Smooth muscle cell (in vitro differentiated cells): ENCODE results near the gene CORO6. TPM values are rescaled to one million over a fixed set of nuclear protein-coding genes. Genes with fewer than 3 reads are reported as not detected.

Experiments used
- DNase-seq: peaks from one replicate; lab custom pipeline; 2025; ENCODE audit not compliant: unreplicated experiment; lab: John Stamatoyannopoulos, UW
- H2AFZ ChIP-seq: fragments of 200-600 bp; sonication (generic); 2 replicates; pipeline ENCODE4 v1.6.0; 2016; ENCODE audit warnings: antibody characterized with exemption, low read depth, mild to moderate bottlenecking
- H3F3A ChIP-seq: fragments of 200-600 bp; sonication (generic); 2 replicates; pipeline ENCODE4 v1.6.0; 2017; ENCODE audit warnings: antibody characterized with exemption, low read depth
- H3K27ac ChIP-seq: fragments of 200-600 bp; sonication (generic); 2 replicates; pipeline ENCODE4 v1.5.1; 2016; ENCODE audit warnings: low read depth, mild to moderate bottlenecking
- H3K27me3 ChIP-seq: fragments of 200-600 bp; sonication (generic); 2 replicates; pipeline ENCODE4 v1.6.1; 2016; ENCODE audit warnings: low read depth, mild to moderate bottlenecking
- H3K36me3 ChIP-seq: fragments of 200-600 bp; sonication (generic); 2 replicates; pipeline ENCODE4 v1.5.1; 2016; ENCODE audit warnings: low read depth
- H3K4me1 ChIP-seq: fragments of 200-600 bp; sonication (generic); 2 replicates; pipeline ENCODE4 v1.5.1; 2016; ENCODE audit warnings: low read depth
- H3K4me2 ChIP-seq: fragments of 200-600 bp; sonication (generic); 2 replicates; pipeline ENCODE4 v1.6.0; 2016; ENCODE audit warnings: mild to moderate bottlenecking
- H3K4me3 ChIP-seq: fragments of 200-600 bp; sonication (generic); 2 replicates; pipeline ENCODE4 v1.5.1; 2016; ENCODE audit warnings: mild to moderate bottlenecking
- H3K79me2 ChIP-seq: fragments of 200-600 bp; sonication (generic); 2 replicates; pipeline ENCODE4 v1.6.0; 2016; ENCODE audit warnings: low read depth, mild to moderate bottlenecking
- H3K9ac ChIP-seq: fragments of 200-600 bp; sonication (generic); 2 replicates; pipeline ENCODE4 v1.6.0; 2016; ENCODE audit warnings: low read depth
- H3K9me3 ChIP-seq: fragments of 200-600 bp; sonication (generic); replicated peaks from 2 replicates; pipeline ENCODE4 v1.5.1; 2016; ENCODE audit warnings: low read depth
- H4K20me1 ChIP-seq: fragments of 200-600 bp; sonication (generic); 2 replicates; pipeline ENCODE4 v1.6.0; 2016; ENCODE audit warnings: low read depth
- CTCF ChIP-seq: fragments of 200-600 bp; sonication (generic); IDR thresholded peaks from 2 replicates; pipeline ENCODE4 v1.5.1; 2017; ENCODE audit warnings: borderline replicate concordance, mild to moderate bottlenecking, antibody characterized with exemption; ENCODE audit not compliant: insufficient read depth, poor library complexity, severe bottlenecking
- WGBS: methylation state at CpG from one replicate; pipeline ENCODE4 v1.1.7; 2016; ENCODE audit warnings: low lambda C conversion rate; 5-methylcytosine and 5-hydroxymethylcytosine counted together
- polyA plus RNA-seq: library from polyadenylated mRNA; unstranded; fragments of >200 nt; fragmentation: Nextera tagmentation; extraction: Ambion mirVana; gene quantifications from 2 replicates; pipeline ENCODE4 v1.2.1, GENCODE V29; 2016
- total RNA-seq: library from RNA; depleted of rRNA; stranded (reverse); fragments of >200 nt; gene quantifications from 2 replicates; pipeline ENCODE4 v1.2.3, GENCODE V29; 2014

CORO6 gene
- total RNA-seq = 2.4 and 6.2 TPM in 2 replicates
- 2.4 and 2.9 TPM in 2 replicates for polyA plus RNA-seq

- Histone ChIP-seq H3F3A (no peaks in the 10 kb centered on the region), H3K36me3 (no peaks in the 10 kb centered on the region), H2AFZ (peak within 1 kb of the TSS; percentile 75), H3K27ac (no peak within 1 kb of the TSS), H3K4me3 (peak within 1 kb of the TSS; percentile 75), H3K9ac (no peak within 1 kb of the TSS), H3K27me3 (peaks cover 9% of the 10 kb centered on the region), H3K4me1 (peaks cover 5% of the 10 kb centered on the region), H4K20me1 (no peaks in the 10 kb centered on the region), H3K4me2 (peak within 1 kb of the TSS; percentile 98), H3K9me3 (no peaks in the 10 kb centered on the region), H3K79me2 (no peaks in the 10 kb centered on the region)
- no peak for DNase-seq
- 2% methylated on average over 62 of the region's 77 CpGs for WGBS
- TF ChIP-seq CTCF = no peak
These were observed at the start of gene CORO6 for GRCh38 chr17:29622337-29623282. CORO6 (minus strand) TSS chr17:29622912; CDS start chr17:29621421, 1,491 bp downstream.

GRCh38 chr17:29671661-29672060, 48.9 kb upstream of the CORO6 start:
- no peaks in the 10 kb centered on the region for H3K9me3 ChIP-seq
- TF ChIP-seq CTCF = no peak

DNA sequence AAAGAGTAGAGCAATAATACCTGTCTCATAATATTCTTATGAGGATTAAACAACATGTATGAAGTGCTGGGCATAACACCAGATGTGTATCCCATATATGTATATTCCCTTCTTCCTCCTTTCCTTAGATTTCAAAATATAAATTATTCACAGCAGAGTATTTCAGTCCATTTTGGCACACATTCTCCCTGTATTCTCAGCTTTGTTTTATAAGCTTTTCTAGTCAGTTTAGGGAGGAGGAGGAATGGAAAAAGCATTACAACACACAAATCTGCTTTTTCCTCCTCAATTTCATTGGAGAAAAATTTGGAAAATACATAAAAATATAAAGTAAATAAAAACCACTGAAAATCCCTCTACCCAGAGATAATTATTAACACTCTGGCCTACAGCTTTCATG, 46.6 kb upstream of the CORO6 start:
- Histone ChIP-seq H3F3A (no peaks in the 10 kb centered on the region), H3K4me2 (no peak overlapping the region), H3K79me2 (no peaks in the 10 kb centered on the region), H3K36me3 (no peaks in the 10 kb centered on the region), H3K4me1 (peaks cover 6% of the 10 kb centered on the region), H3K9me3 (no peaks in the 10 kb centered on the region), H3K27me3 (no peaks in the 10 kb centered on the region), H4K20me1 (no peaks in the 10 kb centered on the region), H2AFZ (no peak overlapping the region), H3K9ac (no peak overlapping the region), H3K27ac (no peak overlapping the region), H3K4me3 (no peak overlapping the region)
- no peak for DNase-seq
- TF ChIP-seq CTCF = no peak

More at GRCh38 chr17:29671661-29672060, 48.9 kb upstream of the CORO6 start:
- Histone ChIP-seq H3K4me3 (no peak overlapping the region), H3K36me3 (no peaks in the 10 kb centered on the region), H3K4me1 (no peaks in the 10 kb centered on the region), H3K27ac (peak overlapping the region; percentile 4), H3K9ac (no peak overlapping the region), H3F3A (no peaks in the 10 kb centered on the region), H4K20me1 (no peaks in the 10 kb centered on the region), H2AFZ (no peak overlapping the region), H3K27me3 (no peaks in the 10 kb centered on the region), H3K79me2 (no peaks in the 10 kb centered on the region), H3K4me2 (no peak overlapping the region)
- no peak for DNase-seq
- 84% methylated on average over 5 of the region's 5 CpGs for WGBS
